Prostate gland (tissue), 2 donors: ENCODE results near the gene PRSS58.

Experiments
- POLR2A ChIP-seq: fragments of 450-650 bp; IDR thresholded peaks from one replicate; pipeline ENCODE4 v1.6.1; 2016; ENCODE audit warnings: antibody characterized with exemption, mild to moderate bottlenecking
- POLR2AphosphoS5 ChIP-seq: sonication (generic); formaldehyde crosslinking; IDR thresholded peaks from one replicate; pipeline ENCODE4 v1.6.1; 2017; ENCODE audit warnings: antibody characterized with exemption
- TF ChIP-seq, protein P1 (sequence below), 4 experiments: fragments of 200-600 bp in 2 of 4; fragments of 450-650 bp in 2 of 4; sonication (generic) in 2 of 4; IDR thresholded peaks; 1 replicate in 3 of 4; 2 replicates in 1 of 4; pipeline ENCODE4 v1.5.1; 2016 to 2019; ENCODE audit warnings: antibody characterized with exemption in 4 of 4, mild to moderate bottlenecking in 2 of 4, moderate library complexity in 2 of 4

DNA sequence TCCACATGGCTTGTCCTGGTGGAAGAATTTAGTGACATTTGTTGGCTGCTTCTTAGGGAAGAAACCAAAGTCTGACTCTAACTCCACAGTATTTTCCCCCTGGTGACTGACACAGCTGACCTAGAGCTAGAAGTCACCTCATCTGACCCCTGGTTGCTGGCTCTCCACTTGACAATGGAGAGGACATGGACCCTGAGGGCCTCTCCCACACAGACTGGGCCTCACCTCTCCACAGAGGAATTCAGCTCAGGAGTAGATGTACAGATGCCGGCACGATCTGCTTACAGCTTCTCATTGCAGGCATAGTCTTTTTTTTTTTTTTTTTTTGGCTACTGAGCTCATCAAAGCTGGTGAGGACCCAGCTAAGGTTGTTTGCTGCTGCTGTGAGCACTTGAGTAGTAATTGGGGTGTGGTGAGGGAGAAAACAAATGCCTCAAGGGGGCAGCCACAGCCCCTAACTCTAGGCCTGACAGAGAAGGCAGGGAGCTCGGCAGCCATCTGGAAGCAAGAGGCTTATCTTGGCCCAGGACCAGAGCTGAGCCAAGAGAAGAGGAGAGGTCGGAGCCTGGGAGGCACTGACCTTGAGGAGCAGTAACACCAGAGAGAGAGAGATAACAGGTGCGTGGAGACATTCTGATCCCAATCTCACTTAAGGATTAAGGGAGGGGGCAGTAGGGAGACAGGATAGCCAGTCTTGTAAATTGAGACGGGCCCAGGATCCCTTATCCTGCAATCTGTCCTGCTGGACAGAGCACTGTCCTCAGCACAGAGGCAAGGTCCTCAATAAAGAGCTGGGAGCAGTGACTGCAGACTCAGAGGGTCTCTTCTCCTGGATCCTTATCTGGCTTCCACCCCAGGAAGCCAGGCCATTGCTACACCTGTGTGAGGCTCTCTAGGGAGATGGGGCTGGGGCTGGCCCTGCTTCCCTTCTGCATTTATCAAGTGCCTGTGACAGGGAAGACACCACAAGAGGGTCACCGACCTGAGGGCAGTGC lies 9.4 kb downstream of the PRSS58 start:
- TF ChIP-seq POLR2A (no peak), POLR2AphosphoS5 (no peak)
- TF ChIP-seq, protein P1, sequence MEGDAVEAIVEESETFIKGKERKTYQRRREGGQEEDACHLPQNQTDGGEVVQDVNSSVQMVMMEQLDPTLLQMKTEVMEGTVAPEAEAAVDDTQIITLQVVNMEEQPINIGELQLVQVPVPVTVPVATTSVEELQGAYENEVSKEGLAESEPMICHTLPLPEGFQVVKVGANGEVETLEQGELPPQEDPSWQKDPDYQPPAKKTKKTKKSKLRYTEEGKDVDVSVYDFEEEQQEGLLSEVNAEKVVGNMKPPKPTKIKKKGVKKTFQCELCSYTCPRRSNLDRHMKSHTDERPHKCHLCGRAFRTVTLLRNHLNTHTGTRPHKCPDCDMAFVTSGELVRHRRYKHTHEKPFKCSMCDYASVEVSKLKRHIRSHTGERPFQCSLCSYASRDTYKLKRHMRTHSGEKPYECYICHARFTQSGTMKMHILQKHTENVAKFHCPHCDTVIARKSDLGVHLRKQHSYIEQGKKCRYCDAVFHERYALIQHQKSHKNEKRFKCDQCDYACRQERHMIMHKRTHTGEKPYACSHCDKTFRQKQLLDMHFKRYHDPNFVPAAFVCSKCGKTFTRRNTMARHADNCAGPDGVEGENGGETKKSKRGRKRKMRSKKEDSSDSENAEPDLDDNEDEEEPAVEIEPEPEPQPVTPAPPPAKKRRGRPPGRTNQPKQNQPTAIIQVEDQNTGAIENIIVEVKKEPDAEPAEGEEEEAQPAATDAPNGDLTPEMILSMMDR (IDR thresholded peaks at IDR 0.05) = no peak
